ENCODE measurements around the gene COX7B. TPM values are rescaled to one million over a fixed set of nuclear protein-coding genes. Genes with fewer than 3 reads are reported as not detected.

COX7B gene
- polyA plus RNA-seq, 1 donor (not counting 4 experiments of a cell fraction or from before 2014, with no cell fraction given) = 1,116 TPM

DNA sequence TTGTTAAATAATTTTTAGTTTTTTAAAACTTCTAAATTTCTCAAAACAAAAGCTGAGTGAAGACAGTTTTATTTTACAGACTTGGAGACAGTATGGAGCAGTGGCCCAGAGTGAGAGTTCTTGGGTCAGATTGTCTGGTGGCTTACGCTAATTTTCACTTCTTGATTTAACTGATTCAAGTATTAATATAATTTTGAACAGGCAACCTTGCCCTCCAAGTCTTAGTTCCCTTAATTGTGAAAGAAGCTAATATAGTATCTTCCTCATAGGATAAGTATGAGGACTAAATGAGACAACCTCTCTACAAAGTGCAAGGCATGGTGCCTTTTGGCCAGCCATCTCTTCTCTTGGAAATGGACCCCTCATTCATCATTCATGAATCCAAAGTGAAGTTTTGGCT lies 36.6 kb downstream of the COX7B start:
- TF ChIP-seq, protein P1, sequence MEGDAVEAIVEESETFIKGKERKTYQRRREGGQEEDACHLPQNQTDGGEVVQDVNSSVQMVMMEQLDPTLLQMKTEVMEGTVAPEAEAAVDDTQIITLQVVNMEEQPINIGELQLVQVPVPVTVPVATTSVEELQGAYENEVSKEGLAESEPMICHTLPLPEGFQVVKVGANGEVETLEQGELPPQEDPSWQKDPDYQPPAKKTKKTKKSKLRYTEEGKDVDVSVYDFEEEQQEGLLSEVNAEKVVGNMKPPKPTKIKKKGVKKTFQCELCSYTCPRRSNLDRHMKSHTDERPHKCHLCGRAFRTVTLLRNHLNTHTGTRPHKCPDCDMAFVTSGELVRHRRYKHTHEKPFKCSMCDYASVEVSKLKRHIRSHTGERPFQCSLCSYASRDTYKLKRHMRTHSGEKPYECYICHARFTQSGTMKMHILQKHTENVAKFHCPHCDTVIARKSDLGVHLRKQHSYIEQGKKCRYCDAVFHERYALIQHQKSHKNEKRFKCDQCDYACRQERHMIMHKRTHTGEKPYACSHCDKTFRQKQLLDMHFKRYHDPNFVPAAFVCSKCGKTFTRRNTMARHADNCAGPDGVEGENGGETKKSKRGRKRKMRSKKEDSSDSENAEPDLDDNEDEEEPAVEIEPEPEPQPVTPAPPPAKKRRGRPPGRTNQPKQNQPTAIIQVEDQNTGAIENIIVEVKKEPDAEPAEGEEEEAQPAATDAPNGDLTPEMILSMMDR (optimal IDR thresholded peaks at IDR 0.05 in 1 of 3, IDR thresholded peaks at IDR 0.05 in 1 of 3, conservative IDR thresholded peaks at IDR 0.05 in 1 of 3; ENCODE audit: extremely low read depth in 1 of 3, insufficient read depth in 2 of 3, low read length in 3 of 3) = no peak
- no peak for TF ChIP-seq EZH2 (IDR thresholded peaks at IDR 0.05; ENCODE audit: low read length)
- no peak overlapping the region for H3K9ac ChIP-seq (ENCODE audit: control insufficient read depth, extremely low read depth, insufficient read depth, low read length)
- DNase-seq (ENCODE audit: low read depth, low spot score) (no peak), FAIRE-seq (no peak)
- H3K79me2 ChIP-seq (ENCODE audit: control insufficient read depth, insufficient read depth, low read length) = no peaks in the 10 kb centered on the region
- no peak overlapping the region for H3K4me2 ChIP-seq (ENCODE audit: control insufficient read depth, extremely low read depth, insufficient read depth, low read depth, low read length)
- H3K36me3 ChIP-seq (ENCODE audit: control insufficient read depth in 2 of 2, extremely low read depth in 1 of 2, insufficient read depth in 2 of 2, low read length in 2 of 2) = no peaks in the 10 kb centered on the region
- no peaks in the 10 kb centered on the region for H4K20me1 ChIP-seq (ENCODE audit: control insufficient read depth, extremely low read depth, insufficient read depth, low read length)
- H2AFZ ChIP-seq (ENCODE audit: control insufficient read depth, low read length) = no peak overlapping the region
- no peaks in the 10 kb centered on the region for H3K9me1 ChIP-seq (ENCODE audit: control insufficient read depth, extremely low read depth, insufficient read depth, low read length)
- dilution Hi-C loops (cut with MboI; ENCODE audit: extremely low pct_ligation_motif_present, low sequenced_read_pairs) = no loop called here
- H3K4me3 ChIP-seq (ENCODE audit: control insufficient read depth in 2 of 3, extremely low read depth in 1 of 3, insufficient read depth in 2 of 3, low read depth in 1 of 3, low read length in 3 of 3) = no peak overlapping the region
- H3K4me1 ChIP-seq (ENCODE audit: control insufficient read depth, extremely low read depth, insufficient read depth, low read length) = no peaks in the 10 kb centered on the region
- no peaks in the 10 kb centered on the region for H3K9me3 ChIP-seq (ENCODE audit: control insufficient read depth, low read depth, low read length)
- no peaks in the 10 kb centered on the region for H3K27me3 ChIP-seq (ENCODE audit: control insufficient read depth, extremely low read depth, insufficient read depth, low read length)
- no peak overlapping the region for H3K27ac ChIP-seq (ENCODE audit: control insufficient read depth, insufficient read depth, low read length)

DNA sequence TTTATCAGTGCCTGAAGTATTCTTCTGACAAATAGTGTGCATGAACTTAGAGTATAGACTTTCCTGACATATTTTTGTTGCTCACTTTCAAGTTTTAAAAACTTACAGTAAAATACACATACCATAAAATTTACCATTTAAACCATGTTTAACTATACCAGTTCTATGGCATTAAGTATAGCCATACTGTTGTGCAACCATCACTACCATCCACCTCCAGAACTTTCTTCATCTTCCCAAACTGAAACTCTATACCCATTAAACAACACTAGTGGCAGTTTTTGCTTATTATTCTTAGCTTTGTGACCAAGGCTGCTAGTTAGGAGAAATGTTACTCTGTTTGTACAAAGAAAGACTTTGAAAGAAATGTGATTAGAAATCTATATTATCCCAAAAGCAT lies 37.0 kb downstream of the COX7B start:
- H3K9ac ChIP-seq (ENCODE audit: control insufficient read depth, extremely low read depth, insufficient read depth, low read length) = no peak overlapping the region
- dilution Hi-C loops (cut with MboI; ENCODE audit: extremely low pct_ligation_motif_present, low sequenced_read_pairs) = no loop called here
- H3K27me3 ChIP-seq (ENCODE audit: control insufficient read depth, extremely low read depth, insufficient read depth, low read length) = no peaks in the 10 kb centered on the region
- H3K9me1 ChIP-seq (ENCODE audit: control insufficient read depth, extremely low read depth, insufficient read depth, low read length) = no peaks in the 10 kb centered on the region
- no peaks in the 10 kb centered on the region for H4K20me1 ChIP-seq (ENCODE audit: control insufficient read depth, extremely low read depth, insufficient read depth, low read length)
- no peaks in the 10 kb centered on the region for H3K79me2 ChIP-seq (ENCODE audit: control insufficient read depth, insufficient read depth, low read length)
- DNase-seq (ENCODE audit: low read depth, low spot score) = no peak
- no peak for FAIRE-seq
- H3K4me3 ChIP-seq (ENCODE audit: control insufficient read depth in 2 of 3, extremely low read depth in 1 of 3, insufficient read depth in 2 of 3, low read depth in 1 of 3, low read length in 3 of 3) = no peak overlapping the region
- no peak overlapping the region for H3K27ac ChIP-seq (ENCODE audit: control insufficient read depth, insufficient read depth, low read length)
- no peaks in the 10 kb centered on the region for H3K36me3 ChIP-seq (ENCODE audit: control insufficient read depth in 2 of 2, extremely low read depth in 1 of 2, insufficient read depth in 2 of 2, low read length in 2 of 2)
- H2AFZ ChIP-seq (ENCODE audit: control insufficient read depth, low read length) = no peak overlapping the region
- TF ChIP-seq, protein P1 (optimal IDR thresholded peaks at IDR 0.05 in 1 of 3, IDR thresholded peaks at IDR 0.05 in 1 of 3, conservative IDR thresholded peaks at IDR 0.05 in 1 of 3; ENCODE audit: extremely low read depth in 1 of 3, insufficient read depth in 2 of 3, low read length in 3 of 3) = no peak
- TF ChIP-seq EZH2 (IDR thresholded peaks at IDR 0.05; ENCODE audit: low read length) = no peak
- H3K4me2 ChIP-seq (ENCODE audit: control insufficient read depth, extremely low read depth, insufficient read depth, low read depth, low read length) = no peak overlapping the region
- no peaks in the 10 kb centered on the region for H3K4me1 ChIP-seq (ENCODE audit: control insufficient read depth, extremely low read depth, insufficient read depth, low read length)
- no peaks in the 10 kb centered on the region for H3K9me3 ChIP-seq (ENCODE audit: control insufficient read depth, low read depth, low read length)

All from keratinocyte (primary cell).